ENCODE measurements around the gene MUC5AC. TPM values are rescaled to one million over a fixed set of nuclear protein-coding genes. Genes with fewer than 3 reads are reported as not detected.

The MUC5AC gene
- total and polyA plus RNA-seq, 2 experiments from 2014 or later: not detected

DNA sequence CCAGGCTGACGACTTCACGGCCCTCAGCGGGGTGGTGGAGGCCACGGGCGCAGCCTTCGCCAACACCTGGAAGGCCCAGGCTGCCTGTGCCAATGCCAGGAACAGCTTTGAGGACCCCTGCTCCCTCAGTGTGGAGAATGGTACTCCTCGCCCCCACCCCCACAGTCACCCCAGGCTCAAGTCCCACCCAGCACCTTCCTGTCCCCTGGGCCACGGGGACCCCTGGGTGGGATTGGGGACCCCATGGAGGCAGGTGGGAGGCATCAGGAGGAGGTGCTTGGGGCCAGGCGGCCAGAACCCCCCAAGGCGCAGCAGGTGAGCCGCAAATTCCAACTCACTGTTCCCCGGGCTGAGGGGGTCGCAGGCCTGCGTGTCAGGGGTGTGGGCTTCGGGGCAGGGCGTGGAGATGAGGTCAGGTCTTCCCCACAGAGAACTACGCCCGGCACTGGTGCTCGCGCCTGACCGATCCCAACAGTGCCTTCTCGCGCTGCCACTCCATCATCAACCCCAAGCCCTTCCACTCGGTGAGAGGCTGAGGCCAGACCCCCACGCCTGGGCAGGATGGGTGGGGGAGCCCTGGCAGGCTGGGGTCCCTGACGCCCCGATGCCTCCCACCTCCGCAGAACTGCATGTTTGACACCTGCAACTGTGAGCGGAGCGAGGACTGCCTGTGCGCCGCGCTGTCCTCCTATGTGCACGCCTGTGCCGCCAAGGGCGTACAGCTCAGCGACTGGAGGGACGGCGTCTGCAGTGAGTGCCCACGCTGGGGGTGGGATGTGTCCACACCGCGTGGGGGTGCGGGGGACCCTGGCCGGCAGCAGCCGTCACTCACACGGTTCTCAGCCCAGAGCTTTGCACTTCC is 74.5 kb downstream of the MUC5AC start:
- Histone ChIP-seq H3K27me3 (replicated peaks; ENCODE audit: insufficient read depth) (no peaks in the 10 kb centered on the region), H3K27ac (no peak overlapping the region), H3K4me2 (ENCODE audit: unreplicated experiment) (no peak overlapping the region), H3F3A (ENCODE audit: insufficient read depth) (no peaks in the 10 kb centered on the region), H3K4me1 (ENCODE audit: insufficient read depth) (no peaks in the 10 kb centered on the region), H3K9me3 (ENCODE audit: low read depth) (no peaks in the 10 kb centered on the region), H3K9me2 (ENCODE audit: insufficient read depth) (no peaks in the 10 kb centered on the region), H2AFZ (no peak overlapping the region), H3K4me3 (no peak overlapping the region), H3K36me3 (ENCODE audit: low read depth) (no peaks in the 10 kb centered on the region), H4K20me1 (ENCODE audit: insufficient read depth) (no peaks in the 10 kb centered on the region), H3K79me2 (ENCODE audit: insufficient read depth) (no peaks in the 10 kb centered on the region), H3K9ac (no peak overlapping the region)
- TF ChIP-seq EZH2 (IDR thresholded peaks at IDR 0.05; ENCODE audit: insufficient read depth, poor library complexity, severe bottlenecking) (no peak), EZH2phosphoT487 (IDR thresholded peaks at IDR 0.05; ENCODE audit: insufficient read depth, low read depth) (no peak)
- in situ Hi-C loops (cut with MboI): no loop called here
- no peak for DNase-seq
- WGBS, 2 experiments (ENCODE audit: low coverage in 1 of 2, low lambda C conversion rate in 2 of 2, missing lambda C conversion rate in 2 of 2): 72% methylated on average over 42 to 44 of the region's 46 CpGs

DNA sequence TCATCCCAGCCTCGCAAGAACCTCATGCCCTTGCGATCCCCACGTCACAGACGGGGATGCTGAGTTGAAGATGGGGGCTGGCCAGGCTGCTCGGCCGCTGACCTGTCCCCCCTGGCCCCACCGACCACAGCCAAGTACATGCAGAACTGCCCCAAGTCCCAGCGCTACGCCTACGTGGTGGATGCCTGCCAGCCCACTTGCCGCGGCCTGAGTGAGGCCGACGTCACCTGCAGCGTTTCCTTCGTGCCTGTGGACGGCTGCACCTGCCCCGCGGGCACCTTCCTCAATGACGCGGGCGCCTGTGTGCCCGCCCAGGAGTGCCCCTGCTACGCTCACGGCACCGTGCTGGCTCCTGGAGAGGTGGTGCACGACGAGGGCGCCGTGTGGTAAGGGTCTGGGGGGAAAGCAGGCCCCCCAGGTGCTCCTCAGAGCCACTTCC is 75.1 kb downstream of the MUC5AC start:
- Histone ChIP-seq H3K4me3 (no peak overlapping the region), H3K4me1 (ENCODE audit: insufficient read depth) (no peaks in the 10 kb centered on the region), H4K20me1 (ENCODE audit: insufficient read depth) (no peaks in the 10 kb centered on the region), H3K79me2 (ENCODE audit: insufficient read depth) (no peaks in the 10 kb centered on the region), H3K27ac (no peak overlapping the region), H3K4me2 (ENCODE audit: unreplicated experiment) (no peak overlapping the region), H3K9me2 (ENCODE audit: insufficient read depth) (no peaks in the 10 kb centered on the region), H3K9ac (no peak overlapping the region), H3K36me3 (ENCODE audit: low read depth) (no peaks in the 10 kb centered on the region), H3K27me3 (replicated peaks; ENCODE audit: insufficient read depth) (no peaks in the 10 kb centered on the region), H3F3A (ENCODE audit: insufficient read depth) (no peaks in the 10 kb centered on the region), H3K9me3 (ENCODE audit: low read depth) (no peaks in the 10 kb centered on the region), H2AFZ (no peak overlapping the region)
- in situ Hi-C loops (cut with MboI): no loop called here
- TF ChIP-seq EZH2phosphoT487 (IDR thresholded peaks at IDR 0.05; ENCODE audit: insufficient read depth, low read depth): no peak
- TF ChIP-seq EZH2 (IDR thresholded peaks at IDR 0.05; ENCODE audit: insufficient read depth, poor library complexity, severe bottlenecking): no peak
- no peak for DNase-seq
- whole genome bisulfite sequencing, 2 experiments (ENCODE audit: low coverage in 1 of 2, low lambda C conversion rate in 2 of 2, missing lambda C conversion rate in 2 of 2): 71 to 82% methylated on average over 21 to 30 of the region's 30 CpGs

DNA sequence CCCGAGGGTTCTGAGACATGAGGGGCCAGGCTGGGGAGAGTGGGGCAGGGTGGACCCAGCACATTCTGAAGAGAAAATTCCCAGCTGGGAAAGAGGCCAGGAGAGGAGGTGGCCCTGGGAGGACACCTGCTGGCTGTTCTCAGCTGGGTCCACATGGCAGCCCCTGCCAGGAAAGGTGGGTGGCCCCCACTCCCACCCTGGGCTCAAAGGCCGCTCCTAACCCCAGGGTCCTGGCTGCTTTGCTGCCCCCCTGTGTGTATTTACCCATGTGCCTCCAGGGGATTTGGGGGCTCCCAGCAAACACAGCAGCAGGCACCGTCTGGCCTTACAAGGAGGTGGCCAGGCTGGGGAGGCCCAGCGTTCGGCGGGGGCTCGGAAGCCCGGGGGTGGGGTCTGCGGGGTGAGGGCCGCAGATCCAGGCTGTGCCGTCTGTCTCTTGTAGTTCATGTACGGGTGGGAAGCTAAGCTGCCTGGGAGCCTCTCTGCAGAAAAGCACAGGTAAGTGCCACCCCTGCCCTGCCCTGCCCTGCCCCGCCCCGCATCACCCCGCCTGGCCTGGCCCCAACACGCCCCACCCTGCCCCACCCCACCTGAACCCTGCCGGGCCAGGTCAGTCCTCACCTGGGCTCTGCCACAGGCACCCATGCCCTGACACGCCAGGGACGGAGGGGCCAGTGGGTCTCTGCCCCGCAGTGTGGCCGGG is 75.7 kb downstream of the MUC5AC start:
- TF ChIP-seq EZH2 (IDR thresholded peaks at IDR 0.05; ENCODE audit: insufficient read depth, poor library complexity, severe bottlenecking) (no peak), EZH2phosphoT487 (IDR thresholded peaks at IDR 0.05; ENCODE audit: insufficient read depth, low read depth) (no peak)
- Histone ChIP-seq H3K9ac (no peak overlapping the region), H3K79me2 (ENCODE audit: insufficient read depth) (no peaks in the 10 kb centered on the region), H3K36me3 (ENCODE audit: low read depth) (no peaks in the 10 kb centered on the region), H3K4me2 (ENCODE audit: unreplicated experiment) (no peak overlapping the region), H3K9me3 (ENCODE audit: low read depth) (no peaks in the 10 kb centered on the region), H3K4me1 (ENCODE audit: insufficient read depth) (no peaks in the 10 kb centered on the region), H3F3A (ENCODE audit: insufficient read depth) (no peaks in the 10 kb centered on the region), H3K4me3 (no peak overlapping the region), H2AFZ (no peak overlapping the region), H3K27ac (no peak overlapping the region), H3K27me3 (replicated peaks; ENCODE audit: insufficient read depth) (no peaks in the 10 kb centered on the region), H3K9me2 (ENCODE audit: insufficient read depth) (no peaks in the 10 kb centered on the region), H4K20me1 (ENCODE audit: insufficient read depth) (no peaks in the 10 kb centered on the region)
- DNase-seq: no peak
- in situ Hi-C loops (cut with MboI): no loop called here
- 66 to 85% methylated on average over 6 to 21 of the region's 21 CpGs for WGBS, 2 experiments (ENCODE audit: low coverage in 1 of 2, low lambda C conversion rate in 2 of 2, missing lambda C conversion rate in 2 of 2)

DNA sequence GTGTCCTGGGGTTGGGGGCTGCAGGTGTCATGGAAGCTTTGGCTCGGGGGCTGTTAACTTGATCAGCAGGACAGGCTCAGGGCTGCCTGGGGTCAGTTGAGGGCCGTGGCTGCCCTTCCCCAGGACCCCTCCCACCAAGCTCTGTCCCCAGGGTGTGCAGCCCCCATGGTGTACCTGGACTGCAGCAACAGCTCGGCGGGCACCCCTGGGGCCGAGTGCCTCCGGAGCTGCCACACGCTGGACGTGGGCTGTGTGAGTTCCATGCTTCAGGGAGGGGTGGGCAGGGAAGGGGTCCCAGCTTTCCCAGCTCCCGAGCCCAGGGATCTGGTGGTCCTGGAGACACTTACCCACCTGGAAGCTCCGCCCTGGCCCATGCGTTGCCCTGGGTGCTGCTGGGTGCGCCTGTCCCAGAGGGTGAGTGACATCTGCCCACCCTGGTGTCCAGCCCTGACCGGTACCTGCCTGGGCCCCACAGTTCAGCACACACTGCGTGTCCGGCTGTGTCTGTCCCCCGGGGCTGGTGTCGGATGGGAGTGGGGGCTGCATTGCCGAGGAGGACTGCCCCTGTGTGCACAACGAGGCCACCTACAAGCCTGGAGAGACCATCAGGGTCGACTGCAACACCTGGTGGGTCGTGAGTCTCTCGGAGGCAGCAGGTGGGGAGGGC is 76.4 kb downstream of the MUC5AC start:
- no peak overlapping the region for H2AFZ ChIP-seq
- H3K4me3 ChIP-seq: no peak overlapping the region
- H3K4me1 ChIP-seq (ENCODE audit: insufficient read depth): no peaks in the 10 kb centered on the region
- no peaks in the 10 kb centered on the region for H3K36me3 ChIP-seq (ENCODE audit: low read depth)
- WGBS, 2 experiments (ENCODE audit: low coverage in 1 of 2, low lambda C conversion rate in 2 of 2, missing lambda C conversion rate in 2 of 2): 45 to 47% methylated on average over 18 to 22 of the region's 22 CpGs
- no peaks in the 10 kb centered on the region for H4K20me1 ChIP-seq (ENCODE audit: insufficient read depth)
- no peak for DNase-seq
- TF ChIP-seq EZH2phosphoT487 (IDR thresholded peaks at IDR 0.05; ENCODE audit: insufficient read depth, low read depth) (no peak), EZH2 (IDR thresholded peaks at IDR 0.05; ENCODE audit: insufficient read depth, poor library complexity, severe bottlenecking) (no peak)
- H3K79me2 ChIP-seq (ENCODE audit: insufficient read depth): no peaks in the 10 kb centered on the region
- in situ Hi-C loops (cut with MboI): no loop called here
- no peak overlapping the region for H3K27ac ChIP-seq
- no peak overlapping the region for H3K4me2 ChIP-seq (ENCODE audit: unreplicated experiment)
- no peaks in the 10 kb centered on the region for H3K27me3 ChIP-seq (replicated peaks; ENCODE audit: insufficient read depth)
- no peak overlapping the region for H3K9ac ChIP-seq
- no peaks in the 10 kb centered on the region for H3F3A ChIP-seq (ENCODE audit: insufficient read depth)
- no peaks in the 10 kb centered on the region for H3K9me3 ChIP-seq (ENCODE audit: low read depth)
- H3K9me2 ChIP-seq (ENCODE audit: insufficient read depth): no peaks in the 10 kb centered on the region

Measured in GM23248 (cell line).